Activated T-helper 2 cell treated with anti-CD3 and anti-CD28 coated beads, Interferon-gamma antibody, Interleukin-2, Interleukin-4, amounts not matched to agents 10 μg/mL and 5 μg/mL and 100 μg/mL, durations not matched to agents 14 hours and 24 hours and 36 hours (primary cell): ENCODE measurements around the gene ZNF341. TPM values are rescaled to one million over a fixed set of nuclear protein-coding genes. Genes with fewer than 3 reads are reported as not detected.

Experiments used
- DNase-seq: peaks from one replicate; pipeline ENCODE4 v3.0.0; 2021; ENCODE audit warnings: low spot score
- H3K27ac Mint-ChIP-seq: one replicate; pipeline ENCODE4 v1.8.0; 2021; ENCODE audit warnings: mixed read lengths
- H3K27me3 Mint-ChIP-seq: one replicate; pipeline ENCODE4 v1.8.0; 2021; ENCODE audit warnings: low read depth, mixed read lengths
- H3K36me3 Mint-ChIP-seq: one replicate; pipeline ENCODE4 v1.8.0; 2021; ENCODE audit warnings: low read depth, mixed read lengths
- H3K4me1 Mint-ChIP-seq: one replicate; pipeline ENCODE4 v1.8.0; 2021; ENCODE audit warnings: low read depth, mixed read lengths
- H3K4me3 Mint-ChIP-seq: one replicate; pipeline ENCODE4 v1.8.0; 2021; ENCODE audit warnings: low read depth, mild to moderate bottlenecking, moderate library complexity, mixed read lengths
- H3K9me3 Mint-ChIP-seq: one replicate; pipeline ENCODE4 v1.8.0; 2021; ENCODE audit warnings: mixed read lengths
- intact Hi-C: fragments of 100-400 bp; cut with micrococcal nuclease; formaldehyde crosslinking; loops from one replicate; pipeline ENCODE4 v1.15.1; 2023
- total RNA-seq: library from RNA; stranded (reverse); gene quantifications from 2 replicates; pipeline ENCODE4 v1.2.3, GENCODE V29; 2022

Gene ZNF341
- total RNA-seq, 1 donor from 2014 or later: 7.0 TPM

GRCh38 chr20:33709398-33709797 lies 22.4 kb upstream of the ZNF341 start:
- H3K4me3 Mint-ChIP-seq: no peak overlapping the region
- intact Hi-C loops: loop anchor here (2.0 kb wide), 1 partner anchor 21 kb away; no protein-coding TSS in a partner anchor
- peaks cover 23% of the 10 kb centered on the region for H3K36me3 Mint-ChIP-seq
- no peaks in the 10 kb centered on the region for H3K27me3 Mint-ChIP-seq
- H3K9me3 Mint-ChIP-seq: no peaks in the 10 kb centered on the region
- H3K27ac Mint-ChIP-seq: peak overlapping the region; percentile 84
- H3K4me1 Mint-ChIP-seq: peaks cover 22% of the 10 kb centered on the region
- DNase-seq: no peak

- DNase-seq: no peak
- H3K36me3 Mint-ChIP-seq: peaks cover 23% of the 10 kb centered on the region
- H3K27ac Mint-ChIP-seq: peak overlapping the region; percentile 40
- no peaks in the 10 kb centered on the region for H3K9me3 Mint-ChIP-seq
- peaks cover 22% of the 10 kb centered on the region for H3K4me1 Mint-ChIP-seq
- H3K27me3 Mint-ChIP-seq: no peaks in the 10 kb centered on the region
- H3K4me3 Mint-ChIP-seq: no peak overlapping the region
- intact Hi-C loops: loop anchor here (2.0 kb wide), 1 partner anchor 21 kb away; no protein-coding TSS in a partner anchor
Observed at GRCh38 chr20:33709905-33710541, 21.8 kb upstream of the ZNF341 start.

- DNase-seq: no peak
- Mint-ChIP-seq H3K4me3 (no peak overlapping the region), H3K27me3 (no peaks in the 10 kb centered on the region), H3K27ac (peak overlapping the region; percentile 50), H3K4me1 (peaks cover 22% of the 10 kb centered on the region), H3K9me3 (no peaks in the 10 kb centered on the region), H3K36me3 (peaks cover 23% of the 10 kb centered on the region)
- intact Hi-C loops: no loop called here
Observed at GRCh38 chr20:33710681-33711445, 20.9 kb upstream of the ZNF341 start.

DNA sequence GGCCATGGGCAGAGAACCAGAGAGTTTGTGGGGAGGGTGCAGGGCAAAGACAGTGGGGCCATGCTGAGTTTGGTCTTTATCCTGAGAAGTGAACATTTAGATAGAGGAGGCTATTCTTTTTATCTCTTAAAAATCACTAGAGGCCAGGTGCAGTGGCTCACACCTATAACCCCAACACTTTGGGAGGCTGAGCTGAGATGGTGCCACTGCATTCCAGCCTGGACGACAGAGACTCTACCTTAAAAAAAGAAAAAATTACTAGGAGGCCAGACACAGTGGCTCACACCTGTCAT lies 20.4 kb upstream of the ZNF341 start:
- no peaks in the 10 kb centered on the region for H3K9me3 Mint-ChIP-seq
- H3K36me3 Mint-ChIP-seq: peaks cover 23% of the 10 kb centered on the region
- peaks cover 22% of the 10 kb centered on the region for H3K4me1 Mint-ChIP-seq
- no peak overlapping the region for H3K27ac Mint-ChIP-seq
- H3K4me3 Mint-ChIP-seq: no peak overlapping the region
- DNase-seq: no peak
- intact Hi-C loops: no loop called here
- no peaks in the 10 kb centered on the region for H3K27me3 Mint-ChIP-seq

- Mint-ChIP-seq H3K4me1 (peaks cover 26% of the 10 kb centered on the region), H3K36me3 (peaks cover 27% of the 10 kb centered on the region), H3K4me3 (no peak overlapping the region), H3K9me3 (no peaks in the 10 kb centered on the region), H3K27ac (no peak overlapping the region), H3K27me3 (no peaks in the 10 kb centered on the region)
- intact Hi-C loops: no loop called here
- DNase-seq: no peak
Observed at GRCh38 chr20:33713865-33714367, 17.9 kb upstream of the ZNF341 start.

DNA sequence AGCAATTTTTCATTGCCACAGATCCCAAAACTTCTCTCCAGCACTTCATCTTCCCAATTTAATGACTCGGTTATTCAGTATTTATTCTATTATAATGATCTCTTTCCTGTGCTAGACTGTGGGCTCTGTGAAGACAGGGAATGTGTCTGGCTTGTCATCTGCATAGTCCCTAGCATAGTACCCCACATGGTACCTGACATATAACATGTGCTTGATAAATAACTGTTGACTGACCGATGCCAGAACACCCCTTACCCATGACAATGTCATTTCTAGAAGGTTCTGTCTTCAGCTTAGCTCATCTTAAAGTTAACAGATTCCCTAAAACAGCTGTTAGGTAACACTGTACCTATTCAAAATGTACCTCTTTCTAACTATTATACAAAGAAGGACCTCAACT lies 15.3 kb upstream of the ZNF341 start:
- intact Hi-C loops: no loop called here
- Mint-ChIP-seq H3K27me3 (no peaks in the 10 kb centered on the region), H3K4me1 (peaks cover 14% of the 10 kb centered on the region), H3K9me3 (peaks cover 3% of the 10 kb centered on the region), H3K4me3 (no peak overlapping the region), H3K27ac (no peak overlapping the region), H3K36me3 (peaks cover 15% of the 10 kb centered on the region)
- DNase-seq: no peak

GRCh38 chr20:33719277-33719988 lies 12.4 kb upstream of the ZNF341 start:
- intact Hi-C loops: no loop called here
- H3K27ac Mint-ChIP-seq: peak overlapping the region; percentile 92
- DNase-seq: no peak
- peaks cover 14% of the 10 kb centered on the region for H3K4me1 Mint-ChIP-seq
- H3K27me3 Mint-ChIP-seq: no peaks in the 10 kb centered on the region
- H3K9me3 Mint-ChIP-seq: peaks cover 3% of the 10 kb centered on the region
- peaks cover 4% of the 10 kb centered on the region for H3K36me3 Mint-ChIP-seq
- H3K4me3 Mint-ChIP-seq: peak overlapping the region; percentile 82

GRCh38 chr20:33719989-33720709 lies 11.6 kb upstream of the ZNF341 start, which contains the start of gene PXMP4:
PXMP4 (minus strand) TSS chr20:33720310; CDS start chr20:33720207, 103 bp downstream.
- peaks cover 4% of the 10 kb centered on the region for H3K36me3 Mint-ChIP-seq
- H3K4me3 Mint-ChIP-seq: peak within 1 kb of the TSS; percentile 82
- peaks cover 3% of the 10 kb centered on the region for H3K9me3 Mint-ChIP-seq
- intact Hi-C loops: loop anchor here (1.0 kb wide), 2 partner anchors 12 to 30 kb away; no protein-coding TSS in a partner anchor
- DNase-seq: peak; percentile 91
- H3K4me1 Mint-ChIP-seq: peaks cover 14% of the 10 kb centered on the region
- no peaks in the 10 kb centered on the region for H3K27me3 Mint-ChIP-seq
- peak within 1 kb of the TSS; percentile 92 for H3K27ac Mint-ChIP-seq

DNA sequence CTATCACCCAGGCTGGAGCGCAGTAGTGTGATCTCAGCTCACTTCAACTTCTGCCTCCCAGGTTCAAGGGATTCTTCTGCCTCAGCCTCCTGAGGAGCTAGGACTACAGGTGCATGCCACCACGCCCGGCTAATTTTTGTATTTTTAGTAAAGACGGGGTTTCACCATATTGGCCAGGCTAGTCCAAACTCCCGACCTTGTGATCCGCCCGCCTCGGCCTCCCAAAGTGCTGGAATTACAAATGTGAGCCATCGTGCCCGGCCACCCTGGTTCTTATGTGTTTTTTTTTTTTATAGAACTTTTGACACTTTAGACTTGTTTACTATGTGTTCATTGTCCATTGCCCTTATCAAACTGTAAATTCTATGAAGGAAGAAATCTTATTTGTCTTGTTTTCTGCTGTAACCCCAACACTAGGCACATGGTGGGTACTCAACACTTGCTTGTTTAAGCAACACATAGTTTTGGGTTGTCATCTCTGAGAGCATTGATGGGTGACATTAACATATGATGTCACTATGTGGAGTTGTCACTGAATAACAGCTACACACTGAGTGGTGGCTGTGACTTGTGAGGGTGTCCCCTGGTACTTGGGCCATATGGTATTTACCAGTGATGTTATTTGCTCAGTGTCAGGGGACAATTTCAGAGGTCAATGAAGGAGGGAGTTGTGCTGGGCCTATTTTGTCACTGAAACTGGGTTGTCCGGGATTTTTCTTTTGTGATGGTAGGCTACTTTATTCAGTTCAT lies 10.2 kb upstream of the ZNF341 start:
- peak overlapping the region; percentile 35 for H3K27ac Mint-ChIP-seq

GRCh38 chr20:33724439-33725094 lies 7.2 kb upstream of the ZNF341 start:
- Mint-ChIP-seq H3K27me3 (no peaks in the 10 kb centered on the region), H3K36me3 (no peaks in the 10 kb centered on the region), H3K9me3 (peaks cover 3% of the 10 kb centered on the region), H3K4me1 (peaks cover 3% of the 10 kb centered on the region), H3K4me3 (no peak overlapping the region), H3K27ac (no peak overlapping the region)
- no peak for DNase-seq
- intact Hi-C loops: no loop called here

More for the DNA sequence above, 10.2 kb upstream of the ZNF341 start:
- intact Hi-C loops: no loop called here
- Mint-ChIP-seq H3K36me3 (peaks cover 4% of the 10 kb centered on the region), H3K9me3 (peaks cover 3% of the 10 kb centered on the region), H3K27me3 (no peaks in the 10 kb centered on the region), H3K4me3 (peak overlapping the region; percentile 62), H3K4me1 (peaks cover 14% of the 10 kb centered on the region)
- DNase-seq: no peak

DNA sequence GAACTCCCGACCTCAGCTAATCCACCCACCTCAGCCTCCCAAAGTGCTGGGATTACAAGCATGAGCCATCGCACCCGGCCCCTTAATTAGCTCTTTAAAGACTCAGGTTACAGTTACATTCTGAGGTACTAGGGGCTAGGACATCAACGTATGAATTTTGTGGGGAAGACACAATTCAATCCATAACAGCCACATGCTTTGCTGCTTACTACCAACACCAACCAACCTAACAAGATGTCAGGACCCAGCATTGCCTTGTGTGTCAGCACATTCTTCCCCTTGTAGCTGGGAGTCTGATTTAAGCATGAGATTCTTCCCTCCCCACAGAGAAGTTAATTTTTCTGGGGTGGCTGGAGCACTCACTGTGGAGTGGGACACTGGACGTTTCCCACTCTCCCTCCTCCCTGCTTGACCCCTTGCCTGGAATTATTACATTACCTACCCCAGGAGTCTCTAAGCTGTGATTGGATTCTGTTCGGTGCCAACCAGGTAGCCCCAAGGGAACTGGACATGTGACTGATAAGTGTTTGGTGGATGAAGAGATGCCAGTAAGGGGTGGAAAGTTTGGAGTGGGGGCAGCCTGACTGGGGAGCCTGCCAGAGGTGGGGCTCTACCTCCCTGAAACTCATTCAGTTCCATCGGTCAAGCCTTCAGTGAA lies 6.1 kb upstream of the ZNF341 start:
- H3K36me3 Mint-ChIP-seq: no peaks in the 10 kb centered on the region
- H3K9me3 Mint-ChIP-seq: no peaks in the 10 kb centered on the region
- no peak overlapping the region for H3K4me3 Mint-ChIP-seq
- no peaks in the 10 kb centered on the region for H3K27me3 Mint-ChIP-seq
- no peak for DNase-seq
- intact Hi-C loops: no loop called here
- H3K27ac Mint-ChIP-seq: no peak overlapping the region
- H3K4me1 Mint-ChIP-seq: no peaks in the 10 kb centered on the region
